Left lobe of liver (tissue), 2 donors: ENCODE results near the gene SYNPR. TPM values are rescaled to one million over a fixed set of nuclear protein-coding genes. Genes with fewer than 3 reads are reported as not detected.

Source experiments
- ATAC-seq: fragments of 200-7000 bp; cut with Tn5 transposase; one replicate; pipeline ENCODE4 v1.9.1; 2020; ENCODE audit warnings: mild to moderate bottlenecking, moderate library complexity
- DNase-seq: peaks from one replicate; pipeline ENCODE4 v3.0.0-alpha.2; 2020; ENCODE audit warnings: low spot score
- total RNA-seq: library from RNA; stranded (reverse); gene quantifications from one replicate; pipeline ENCODE4 v1.2.1, GENCODE V29; 2021
- donor health status: DM: no; HTN: no; CAD: no; lungs with moderate emphysema.
- donor health status: DM: no; HTN: yes; CAD: no.

SYNPR gene
- total RNA-seq, 1 donor from 2014 or later: not detected

DNA sequence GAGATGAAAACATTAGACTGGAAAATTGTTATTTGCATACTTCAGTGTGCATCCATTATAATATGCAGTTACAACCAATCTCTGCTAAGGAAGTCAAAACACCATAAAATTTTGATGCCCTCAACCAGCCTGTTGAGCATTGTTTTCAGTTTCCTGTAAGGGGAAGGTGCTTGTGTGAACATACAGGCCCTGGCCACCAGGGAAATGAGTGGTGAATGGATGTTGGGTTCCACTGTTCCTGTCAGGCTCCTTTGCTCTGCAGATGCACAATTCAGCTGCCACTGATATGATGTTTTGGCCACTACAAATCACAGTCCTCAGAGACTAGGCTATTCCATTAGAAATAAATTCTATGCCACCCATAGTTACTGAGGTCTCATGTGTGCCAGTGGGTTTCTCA is 184.6 kb downstream of the SYNPR start:
- ATAC-seq (no peak), DNase-seq (no peak)

GRCh38 chr3:63467392-63467791 is 189.3 kb downstream of the SYNPR start:
- DNase-seq (no peak), ATAC-seq (no peak)

GRCh38 chr3:63470745-63471144 is 192.6 kb downstream of the SYNPR start:
- ATAC-seq: no peak
- no peak for DNase-seq

DNA sequence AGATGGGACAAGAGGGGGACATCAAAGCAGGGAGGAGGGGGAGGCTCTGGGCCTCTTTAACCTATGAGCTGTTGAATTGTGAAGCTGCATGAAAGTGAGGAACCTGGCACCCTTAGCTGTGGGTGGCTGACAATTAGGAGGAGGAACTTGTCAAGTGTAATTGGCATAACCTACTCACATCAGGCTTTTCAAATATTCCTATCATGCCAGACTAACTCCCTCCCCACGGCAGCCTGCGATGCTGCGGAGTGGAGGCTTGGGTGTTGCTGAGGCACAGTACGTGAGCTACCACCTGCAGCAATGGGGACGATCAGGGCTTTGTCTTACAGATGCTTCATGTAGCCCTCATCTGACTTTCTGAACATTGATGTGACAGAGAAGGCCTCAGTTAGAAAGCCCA is 193.7 kb downstream of the SYNPR start:
- ATAC-seq: no peak
- DNase-seq: no peak

GRCh38 chr3:63473641-63474166 is 195.6 kb downstream of the SYNPR start:
- ATAC-seq: no peak
- DNase-seq: no peak

DNA sequence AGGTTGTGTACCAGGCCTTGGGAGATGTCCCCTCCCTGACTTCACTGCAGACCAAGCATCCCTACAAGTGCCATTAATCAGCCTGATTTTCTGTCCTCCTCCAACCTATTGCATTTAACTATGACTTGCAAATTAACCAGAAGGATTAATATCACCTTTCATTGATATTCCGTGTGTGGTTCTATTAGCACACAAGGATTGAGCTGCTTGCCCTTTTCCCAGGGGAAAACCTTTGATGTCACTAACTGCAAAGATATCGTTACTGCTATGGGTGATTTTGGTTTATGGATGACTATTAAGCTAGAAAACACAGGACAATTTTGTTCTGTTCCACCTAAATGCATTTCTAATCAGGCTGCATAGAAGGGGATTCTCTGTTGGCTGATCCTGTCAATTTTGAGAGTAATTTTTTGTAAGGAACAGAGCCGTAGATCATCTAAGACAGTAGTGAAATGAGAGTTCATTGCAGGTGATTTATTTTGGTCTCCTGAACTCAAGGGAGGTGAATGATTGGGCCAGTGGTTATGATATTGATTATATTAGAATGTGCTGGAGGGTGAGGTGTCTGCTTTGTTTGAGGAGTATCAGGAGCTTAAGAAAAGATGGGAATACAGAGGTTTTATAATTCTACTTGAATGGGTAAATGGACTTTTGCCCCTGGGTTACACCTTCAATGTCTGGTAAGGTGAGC is 196.9 kb downstream of the SYNPR start:
- ATAC-seq (no peak), DNase-seq (no peak)

- no peak for DNase-seq
- no peak for ATAC-seq
These were observed 199.5 kb downstream of the SYNPR start for GRCh38 chr3:63477494-63478129.

- no peak for ATAC-seq
- DNase-seq: no peak
These were observed 201.0 kb downstream of the SYNPR start for GRCh38 chr3:63478990-63479660.

DNA sequence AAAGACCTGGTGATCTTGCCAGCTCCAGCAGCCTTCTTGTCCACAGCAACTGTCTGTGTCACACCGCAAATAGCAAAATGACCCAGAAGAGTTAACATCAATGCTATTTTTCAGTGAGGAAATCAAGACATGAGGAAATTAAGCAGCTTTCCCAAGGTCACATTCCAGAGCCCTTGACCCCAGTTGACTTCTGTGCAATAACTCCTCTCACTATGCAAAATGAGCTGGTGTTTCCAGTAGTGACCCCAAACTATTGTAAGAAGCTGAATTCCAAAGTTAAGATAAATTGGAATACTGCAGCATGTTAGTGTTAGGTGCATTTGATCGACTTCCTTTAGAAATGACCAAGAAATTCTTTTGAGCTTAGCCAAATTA is 201.5 kb downstream of the SYNPR start:
- ATAC-seq (no peak), DNase-seq (no peak)

DNA sequence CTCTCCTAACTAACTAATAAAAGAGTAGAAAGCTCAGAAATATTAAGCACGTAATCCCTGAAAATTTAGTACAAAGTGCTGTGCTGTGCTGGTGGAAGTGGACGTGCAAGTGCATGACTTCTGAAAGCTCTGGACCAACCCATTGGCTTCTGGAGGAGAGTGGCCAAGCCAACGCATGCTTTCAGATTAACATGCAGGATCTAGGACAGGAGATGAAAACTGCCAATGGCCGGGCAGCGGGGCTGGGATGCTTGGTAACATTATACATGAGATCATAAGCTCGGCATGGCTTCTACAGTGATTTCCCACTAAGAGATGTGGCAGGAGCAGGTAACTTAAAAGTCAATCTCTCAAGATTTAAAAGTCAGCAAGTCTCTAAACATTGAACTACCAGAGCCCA is 203.5 kb downstream of the SYNPR start:
- no peak for ATAC-seq
- no peak for DNase-seq

DNA sequence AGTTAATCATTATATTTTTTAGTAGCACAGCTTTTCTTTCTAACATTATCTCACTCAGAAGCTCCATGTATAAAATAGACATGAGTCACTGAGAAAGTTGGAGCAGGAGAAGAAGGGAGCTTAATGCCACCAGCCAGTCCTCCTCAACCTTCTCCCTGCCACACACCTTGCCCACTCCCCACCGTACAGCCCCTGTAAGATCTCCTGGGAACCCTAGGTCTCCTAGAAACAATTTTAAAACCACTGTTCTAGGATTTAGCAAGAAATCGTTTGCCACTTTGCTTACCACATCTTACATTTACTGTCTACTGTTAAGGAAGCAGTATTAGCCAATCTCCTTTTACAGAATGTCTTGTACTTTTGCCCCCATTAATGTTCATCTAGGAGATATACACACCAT is 204.2 kb downstream of the SYNPR start:
- ATAC-seq: no peak
- DNase-seq: no peak

DNA sequence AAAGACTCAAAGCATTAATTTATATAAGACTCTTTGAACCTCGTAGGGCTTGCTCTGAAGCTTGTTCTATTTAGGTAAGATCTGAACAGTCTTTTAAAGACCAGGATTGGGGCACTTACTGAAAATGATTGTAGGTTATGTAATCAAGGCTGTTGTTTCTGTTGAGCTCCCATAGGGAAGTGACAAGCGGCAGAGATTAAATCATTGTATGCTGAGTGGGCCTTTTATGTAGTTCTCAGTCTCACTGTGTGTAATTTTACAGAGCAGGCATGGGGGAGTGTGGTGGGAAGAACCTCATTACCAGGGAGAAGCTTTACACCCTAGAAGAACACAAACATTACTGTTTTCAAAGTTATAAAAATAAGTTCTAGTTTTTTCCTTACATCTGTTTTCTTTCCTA is 214.4 kb downstream of the SYNPR start:
- DNase-seq: no peak
- ATAC-seq: no peak

- no peak for ATAC-seq
These were observed 215.0 kb downstream of the SYNPR start for GRCh38 chr3:63493101-63493500.

DNA sequence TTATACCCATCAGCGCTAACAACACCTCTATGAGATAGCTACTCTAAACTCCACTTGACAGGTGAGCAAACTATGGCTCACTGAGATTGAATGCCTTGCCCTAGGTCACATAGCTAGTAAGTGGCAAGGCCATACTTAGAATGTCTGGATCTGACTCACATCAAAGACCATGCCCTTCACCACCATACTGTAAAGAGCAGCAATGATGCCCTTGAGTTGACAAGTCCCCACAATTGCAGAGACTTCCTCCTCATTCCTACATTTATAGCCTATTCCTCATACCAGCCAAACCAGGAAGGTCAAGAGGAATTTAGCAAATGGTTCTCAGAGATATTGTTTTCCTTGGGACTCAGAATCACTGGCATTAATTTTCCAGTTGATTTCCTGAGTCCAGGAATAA is 216.5 kb downstream of the SYNPR start:
- ATAC-seq: no peak
- DNase-seq: no peak

More at GRCh38 chr3:63493101-63493500, 215.0 kb downstream of the SYNPR start:
- no peak for DNase-seq

DNA sequence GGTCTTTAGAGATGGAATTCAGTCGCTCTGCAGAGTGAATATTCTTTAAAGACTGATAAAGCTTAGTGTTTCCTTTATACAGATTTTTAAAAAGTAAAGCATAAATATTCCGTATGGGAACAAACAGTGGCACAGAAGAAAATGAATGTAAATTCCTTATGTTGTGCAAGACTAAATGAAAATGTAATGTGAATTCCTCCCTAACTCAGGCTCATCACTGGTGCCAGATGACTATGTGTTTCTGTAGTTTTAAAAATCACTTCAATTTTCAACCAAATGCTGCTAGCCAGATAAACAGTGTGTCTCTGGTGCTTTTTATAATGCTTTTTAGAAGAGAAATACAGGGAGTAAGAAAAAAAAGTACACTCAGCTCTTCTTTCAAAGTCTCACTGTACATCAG is 219.5 kb downstream of the SYNPR start:
- no peak for DNase-seq
- ATAC-seq: no peak

GRCh38 chr3:63500196-63500595 is 222.1 kb downstream of the SYNPR start:
- DNase-seq (no peak), ATAC-seq (no peak)

DNA sequence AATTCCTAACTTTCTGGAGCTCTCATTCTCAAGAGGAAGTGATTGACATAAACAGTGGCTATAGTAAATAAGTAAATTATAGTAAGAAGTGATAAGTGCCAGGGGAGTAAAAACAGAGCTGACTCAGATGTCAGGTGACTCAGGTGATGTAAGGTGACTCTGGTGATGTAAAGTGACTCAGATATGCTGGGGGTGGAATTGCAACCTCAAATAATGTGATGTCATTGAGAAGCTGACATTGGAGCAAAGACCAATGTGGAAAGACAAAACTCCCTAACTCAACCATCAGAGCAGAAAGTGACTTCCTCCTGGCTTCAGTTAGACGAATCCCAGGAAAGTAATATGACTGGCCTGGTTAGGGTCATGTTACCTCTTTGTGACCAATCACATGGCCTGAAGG is 230.2 kb downstream of the SYNPR start:
- ATAC-seq (no peak), DNase-seq (no peak)

GRCh38 chr3:63508771-63509170 is 230.7 kb downstream of the SYNPR start:
- ATAC-seq (no peak), DNase-seq (no peak)

DNA sequence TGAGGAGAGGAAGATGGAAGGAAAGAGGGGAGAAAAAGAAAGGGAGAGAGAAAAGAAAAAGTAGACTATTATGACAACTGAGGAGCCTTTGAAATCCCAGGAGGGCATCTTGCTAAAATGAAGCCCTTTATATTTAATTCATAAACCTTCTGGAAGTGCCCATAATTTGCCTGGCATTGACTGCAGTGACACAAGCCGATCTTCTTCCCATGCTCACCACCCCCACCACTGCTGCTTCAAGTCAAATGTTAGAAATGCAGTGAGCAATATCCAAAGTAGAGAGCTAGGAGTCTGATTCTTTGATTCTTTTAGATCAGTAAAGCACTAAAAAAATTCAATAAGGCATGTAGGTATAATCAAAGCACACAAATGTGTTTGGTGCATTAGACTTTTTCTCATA is 235.7 kb downstream of the SYNPR start:
- no peak for ATAC-seq

GRCh38 chr3:63514678-63515077 is 236.6 kb downstream of the SYNPR start:
- no peak for DNase-seq
- ATAC-seq: no peak

More for the DNA sequence above, 235.7 kb downstream of the SYNPR start:
- no peak for DNase-seq

DNA sequence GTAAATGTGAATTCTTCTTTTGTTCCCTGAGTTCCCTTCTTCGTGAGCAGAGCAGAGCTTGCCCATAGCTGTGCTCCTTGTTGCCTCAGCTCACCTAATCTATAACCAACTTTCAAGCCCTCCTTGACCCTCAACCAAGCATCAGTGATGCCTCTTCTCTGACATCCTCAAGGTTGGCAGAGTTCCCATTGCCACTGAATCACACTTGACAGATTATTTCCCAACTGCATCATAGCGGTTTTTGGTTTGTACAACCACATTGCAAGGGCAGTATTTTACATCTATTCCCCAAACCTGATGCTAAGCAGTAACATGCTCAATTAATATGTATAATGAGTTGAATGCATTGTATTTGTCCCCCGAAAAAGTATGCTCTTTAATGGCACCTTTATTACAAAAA is 241.3 kb downstream of the SYNPR start:
- no peak for ATAC-seq
- no peak for DNase-seq

DNA sequence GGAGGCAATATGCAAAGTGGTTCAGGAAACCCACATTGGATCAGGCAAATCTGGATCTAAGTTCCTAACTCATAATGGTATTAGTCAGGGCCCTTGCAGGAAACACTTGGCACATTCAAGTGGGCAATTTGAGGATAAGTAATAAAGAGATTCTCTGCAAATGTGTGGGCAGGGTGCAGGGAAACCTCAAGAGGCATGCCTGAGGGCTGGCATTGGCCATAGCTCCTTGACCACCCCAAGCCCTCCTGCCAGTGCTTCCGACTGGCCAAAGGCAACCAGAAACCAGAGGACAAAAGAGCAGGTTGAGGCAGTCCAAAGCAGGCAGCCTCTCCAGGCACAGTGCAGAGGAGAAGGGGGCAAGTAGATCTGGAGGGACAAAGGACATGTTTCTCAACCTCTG is 243.5 kb downstream of the SYNPR start:
- DNase-seq: no peak
- ATAC-seq: no peak
